HEK293 (cell line): ENCODE data around the gene AKR1C3.

Source experiments
- CTCF ChIA-PET: fragments of 350-600 bp; formaldehyde crosslinking; extraction: SDS; loops from one replicate; lab custom pipeline; 2021; ENCODE audit warnings: antibody characterized with exemption; lab: Yijun Ruan, JAX
- POLR2A ChIA-PET: fragments of 300-600 bp; formaldehyde crosslinking; extraction: SDS; loops from one replicate; lab custom pipeline; 2020; ENCODE audit warnings: antibody characterized with exemption, inconsistent platforms; lab: Yijun Ruan, JAX
- H3K27ac ChIP-seq: fragments of 200-500 bp; sonication (Bioruptor generic); 2 replicates; pipeline ENCODE4 v1.5.1; 2014; ENCODE audit warnings: low read depth, low read length, control low read depth, inconsistent platforms; ENCODE audit errors: extremely low read depth
- H3K36me3 ChIP-seq, 2 experiments: fragments of 200-500 bp in 1 of 2; sonication (Bioruptor generic) in 1 of 2; 1 replicate in 1 of 2; 2 replicates in 1 of 2; pipeline ENCODE4 v1.5.1; 2014 to 2017; ENCODE audit warnings: inconsistent platforms in 2 of 2, low read length in 2 of 2; ENCODE audit not compliant: control insufficient read depth in 2 of 2, insufficient read depth in 1 of 2
- H3K4me1 ChIP-seq: fragments of 200-500 bp; sonication (Bioruptor generic); 2 replicates; pipeline ENCODE4 v1.5.1; 2014; ENCODE audit warnings: mild to moderate bottlenecking, low read length, inconsistent platforms; ENCODE audit not compliant: control insufficient read depth, insufficient read depth
- H3K4me3 ChIP-seq: 2 replicates; pipeline ENCODE4 v1.5.1; 2011; ENCODE audit warnings: low read depth, mild to moderate bottlenecking, control low read depth, low read length, moderate library complexity
- H3K9me3 ChIP-seq: fragments of 200-500 bp; sonication (Bioruptor generic); 2 replicates; pipeline ENCODE4 v1.5.1; 2014; ENCODE audit warnings: low read depth, low read length, inconsistent platforms; ENCODE audit not compliant: control insufficient read depth, insufficient read depth
- AEBP2 ChIP-seq: fragments of 450-650 bp; formaldehyde crosslinking; IDR thresholded peaks from 2 replicates; pipeline ENCODE4 v1.5.1; 2016; ENCODE audit warnings: missing biosample characterization, missing genetic modification characterization, borderline replicate concordance
- GLIS1 ChIP-seq: fragments of 450-650 bp; formaldehyde crosslinking; IDR thresholded peaks from 2 replicates; pipeline ENCODE4 v1.5.1; 2016; ENCODE audit warnings: missing biosample characterization, missing genetic modification characterization
- OSR2 ChIP-seq: fragments of 450-650 bp; formaldehyde crosslinking; IDR thresholded peaks from 2 replicates; pipeline ENCODE4 v1.5.1; 2016; ENCODE audit warnings: missing biosample characterization, missing genetic modification characterization
- TCF7L2 ChIP-seq: IDR thresholded peaks from 2 replicates; pipeline ENCODE4 v1.6.1; 2011; ENCODE audit warnings: low read depth, mild to moderate bottlenecking, inconsistent platforms, low read length, moderate library complexity, borderline replicate concordance
- ZNF10 ChIP-seq: fragments of 450-650 bp; formaldehyde crosslinking; IDR thresholded peaks from 2 replicates; pipeline ENCODE4 v1.5.1; 2017; ENCODE audit warnings: missing biosample characterization, missing genetic modification characterization
- ZNF394 ChIP-seq: fragments of 450-650 bp; formaldehyde crosslinking; IDR thresholded peaks from 2 replicates; pipeline ENCODE4 v1.5.1; 2016; ENCODE audit warnings: missing biosample characterization, missing genetic modification characterization, mild to moderate bottlenecking, moderate library complexity, borderline replicate concordance
- ZNF423 ChIP-seq: fragments of 450-650 bp; formaldehyde crosslinking; IDR thresholded peaks from 2 replicates; pipeline ENCODE4 v1.5.1; 2016; ENCODE audit warnings: missing biosample characterization, missing genetic modification characterization
- ZNF48 ChIP-seq: fragments of 450-650 bp; formaldehyde crosslinking; IDR thresholded peaks from 2 replicates; pipeline ENCODE4 v1.5.1; 2016; ENCODE audit warnings: missing biosample characterization, missing genetic modification characterization
- ZNF488 ChIP-seq: fragments of 450-650 bp; formaldehyde crosslinking; IDR thresholded peaks from 2 replicates; pipeline ENCODE4 v1.5.1; 2016; ENCODE audit warnings: missing biosample characterization, missing genetic modification characterization
- ZNF548 ChIP-seq: fragments of 450-650 bp; formaldehyde crosslinking; IDR thresholded peaks from 2 replicates; pipeline ENCODE4 v1.5.1; 2016; ENCODE audit warnings: missing biosample characterization, missing genetic modification characterization
- ZNF621 ChIP-seq: fragments of 450-650 bp; formaldehyde crosslinking; IDR thresholded peaks from 2 replicates; pipeline ENCODE4 v1.5.1; 2017; ENCODE audit warnings: missing biosample characterization, missing genetic modification characterization
- ZNF658 ChIP-seq: fragments of 450-650 bp; formaldehyde crosslinking; IDR thresholded peaks from 2 replicates; pipeline ENCODE4; 2016; ENCODE audit warnings: missing biosample characterization, missing genetic modification characterization
- ZNF747 ChIP-seq: fragments of 450-650 bp; formaldehyde crosslinking; IDR thresholded peaks from 2 replicates; pipeline ENCODE4 v1.5.1; 2016; ENCODE audit warnings: missing biosample characterization, missing genetic modification characterization
- TF ChIP-seq, protein P1 (sequence below): fragments of 450-650 bp; formaldehyde crosslinking; IDR thresholded peaks from 2 replicates; pipeline ENCODE4 v1.5.1; 2016; ENCODE audit warnings: missing biosample characterization, missing genetic modification characterization
- TF ChIP-seq, protein P2 (sequence below): fragments of 450-650 bp; formaldehyde crosslinking; optimal IDR thresholded peaks from 2 replicates; pipeline ENCODE3; 2016; ENCODE audit warnings: missing biosample characterization, mild to moderate bottlenecking, missing genetic modification characterization
- TF ChIP-seq, protein P3 (sequence below): fragments of 450-650 bp; formaldehyde crosslinking; IDR thresholded peaks from 2 replicates; pipeline ENCODE4 v1.5.1; 2017; ENCODE audit warnings: missing biosample characterization, mild to moderate bottlenecking, missing genetic modification characterization, moderate library complexity

Gene AKR1C3

DNA sequence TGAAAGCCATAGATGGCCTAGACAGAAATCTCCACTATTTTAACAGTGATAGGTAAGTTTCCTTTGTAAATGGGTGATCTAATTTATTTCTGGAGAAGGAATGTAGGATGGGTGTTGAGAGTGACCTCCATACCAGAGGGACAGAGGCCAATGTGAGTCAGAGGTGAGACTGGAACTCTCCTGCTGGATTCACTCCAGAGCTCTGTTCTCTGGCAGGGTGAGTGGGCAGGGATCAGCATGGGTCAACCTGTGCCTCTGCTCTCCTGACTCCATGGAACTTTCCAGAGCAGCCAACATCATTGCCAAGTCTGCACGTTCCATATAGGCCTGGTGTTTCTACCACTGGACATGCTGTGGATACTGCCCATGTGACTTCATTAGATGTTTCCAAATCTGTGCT, 11.4 kb downstream of the AKR1C3 start:
- Histone ChIP-seq H3K27ac (no peak overlapping the region), H3K4me1 (no peaks in the 10 kb centered on the region), H3K36me3 (peaks cover 0 to 7% of the 10 kb centered on the region in 2 experiments; a peak in 1 of 3 replicates), H3K9me3 (no peaks in the 10 kb centered on the region), H3K4me3 (no peak overlapping the region)
- POLR2A ChIA-PET, result no interaction called here
- TF ChIP-seq ZNF747 (tag by site-specific recombination) (no peak), ZNF48 (tag by site-specific recombination) (no peak), ZNF548 (tag by site-specific recombination) (no peak), AEBP2 (no peak), GLIS1 (tag by site-specific recombination) (no peak), ZNF10 (no peak), TCF7L2 (no peak), OSR2 (tag by site-specific recombination) (no peak), ZNF621 (no peak), ZNF658 (no peak), ZNF488 (tag by site-specific recombination) (no peak), ZNF423 (tag by site-specific recombination) (no peak), ZNF394 (tag by site-specific recombination) (no peak)
- TF ChIP-seq, protein P1, sequence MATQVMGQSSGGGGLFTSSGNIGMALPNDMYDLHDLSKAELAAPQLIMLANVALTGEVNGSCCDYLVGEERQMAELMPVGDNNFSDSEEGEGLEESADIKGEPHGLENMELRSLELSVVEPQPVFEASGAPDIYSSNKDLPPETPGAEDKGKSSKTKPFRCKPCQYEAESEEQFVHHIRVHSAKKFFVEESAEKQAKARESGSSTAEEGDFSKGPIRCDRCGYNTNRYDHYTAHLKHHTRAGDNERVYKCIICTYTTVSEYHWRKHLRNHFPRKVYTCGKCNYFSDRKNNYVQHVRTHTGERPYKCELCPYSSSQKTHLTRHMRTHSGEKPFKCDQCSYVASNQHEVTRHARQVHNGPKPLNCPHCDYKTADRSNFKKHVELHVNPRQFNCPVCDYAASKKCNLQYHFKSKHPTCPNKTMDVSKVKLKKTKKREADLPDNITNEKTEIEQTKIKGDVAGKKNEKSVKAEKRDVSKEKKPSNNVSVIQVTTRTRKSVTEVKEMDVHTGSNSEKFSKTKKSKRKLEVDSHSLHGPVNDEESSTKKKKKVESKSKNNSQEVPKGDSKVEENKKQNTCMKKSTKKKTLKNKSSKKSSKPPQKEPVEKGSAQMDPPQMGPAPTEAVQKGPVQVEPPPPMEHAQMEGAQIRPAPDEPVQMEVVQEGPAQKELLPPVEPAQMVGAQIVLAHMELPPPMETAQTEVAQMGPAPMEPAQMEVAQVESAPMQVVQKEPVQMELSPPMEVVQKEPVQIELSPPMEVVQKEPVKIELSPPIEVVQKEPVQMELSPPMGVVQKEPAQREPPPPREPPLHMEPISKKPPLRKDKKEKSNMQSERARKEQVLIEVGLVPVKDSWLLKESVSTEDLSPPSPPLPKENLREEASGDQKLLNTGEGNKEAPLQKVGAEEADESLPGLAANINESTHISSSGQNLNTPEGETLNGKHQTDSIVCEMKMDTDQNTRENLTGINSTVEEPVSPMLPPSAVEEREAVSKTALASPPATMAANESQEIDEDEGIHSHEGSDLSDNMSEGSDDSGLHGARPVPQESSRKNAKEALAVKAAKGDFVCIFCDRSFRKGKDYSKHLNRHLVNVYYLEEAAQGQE, result no peak
- TF ChIP-seq, protein P2, sequence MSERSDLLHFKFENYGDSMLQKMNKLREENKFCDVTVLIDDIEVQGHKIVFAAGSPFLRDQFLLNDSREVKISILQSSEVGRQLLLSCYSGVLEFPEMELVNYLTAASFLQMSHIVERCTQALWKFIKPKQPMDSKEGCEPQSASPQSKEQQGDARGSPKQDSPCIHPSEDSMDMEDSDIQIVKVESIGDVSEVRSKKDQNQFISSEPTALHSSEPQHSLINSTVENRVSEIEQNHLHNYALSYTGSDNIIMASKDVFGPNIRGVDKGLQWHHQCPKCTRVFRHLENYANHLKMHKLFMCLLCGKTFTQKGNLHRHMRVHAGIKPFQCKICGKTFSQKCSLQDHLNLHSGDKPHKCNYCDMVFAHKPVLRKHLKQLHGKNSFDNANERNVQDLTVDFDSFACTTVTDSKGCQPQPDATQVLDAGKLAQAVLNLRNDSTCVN (tag by site-specific recombination), result no peak
- CTCF ChIA-PET, result no interaction called here

DNA sequence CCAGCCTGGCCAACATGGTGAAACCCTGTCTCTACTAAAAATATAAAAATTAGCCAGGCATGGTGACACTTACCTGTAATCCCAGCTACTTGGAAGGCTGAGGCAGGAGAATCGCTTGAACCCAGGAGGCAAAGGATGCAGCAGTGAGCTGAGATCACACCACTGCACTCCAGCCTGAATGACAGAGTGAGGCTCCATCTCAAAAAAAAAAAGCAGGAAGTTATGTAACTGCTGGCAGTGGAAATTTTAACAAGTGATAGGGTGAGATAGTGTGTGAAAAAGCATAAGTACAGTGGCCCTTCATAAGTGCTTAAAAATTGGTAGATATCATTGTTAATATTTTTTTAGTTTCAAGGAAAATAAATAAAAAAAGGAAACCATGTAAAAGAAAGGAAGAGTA, 12.3 kb downstream of the AKR1C3 start:
- H3K4me3 ChIP-seq, result no peak overlapping the region
- TF ChIP-seq, protein P3, sequence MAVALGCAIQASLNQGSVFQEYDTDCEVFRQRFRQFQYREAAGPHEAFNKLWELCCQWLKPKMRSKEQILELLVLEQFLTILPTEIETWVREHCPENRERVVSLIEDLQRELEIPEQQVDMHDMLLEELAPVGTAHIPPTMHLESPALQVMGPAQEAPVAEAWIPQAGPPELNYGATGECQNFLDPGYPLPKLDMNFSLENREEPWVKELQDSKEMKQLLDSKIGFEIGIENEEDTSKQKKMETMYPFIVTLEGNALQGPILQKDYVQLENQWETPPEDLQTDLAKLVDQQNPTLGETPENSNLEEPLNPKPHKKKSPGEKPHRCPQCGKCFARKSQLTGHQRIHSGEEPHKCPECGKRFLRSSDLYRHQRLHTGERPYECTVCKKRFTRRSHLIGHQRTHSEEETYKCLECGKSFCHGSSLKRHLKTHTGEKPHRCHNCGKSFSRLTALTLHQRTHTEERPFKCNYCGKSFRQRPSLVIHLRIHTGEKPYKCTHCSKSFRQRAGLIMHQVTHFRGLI (tag by site-specific recombination), result no peak
- TF ChIP-seq, all 188 proteins: peak for 0
- no peaks in the 10 kb centered on the region for H3K4me1 ChIP-seq
- POLR2A ChIA-PET, result no interaction called here
- CTCF ChIA-PET, result interaction anchor here (1.7 to 2.1 kb wide), 2 partner anchors 12 to 257 kb away, joined by 3 to 5 read pairs; partner anchors contain the start of gene AKR1C3
- H3K27ac ChIP-seq, result no peak overlapping the region
- H3K9me3 ChIP-seq, result no peaks in the 10 kb centered on the region
- peaks cover 0 to 7% of the 10 kb centered on the region in 2 experiments; a peak in 1 of 3 replicates for H3K36me3 ChIP-seq
